NCI-H2196 treated with DMSO at 0.1 percent for 48 hours (cell line): ENCODE measurements around the gene SOWAHC.

ENCODE experiments used
- DNase-seq: peaks from one replicate; lab custom pipeline; 2025; ENCODE audit not compliant: unreplicated experiment; lab: John Stamatoyannopoulos, UW

The SOWAHC gene

GRCh38 chr2:109644571-109645275 is 30.6 kb downstream of the SOWAHC start:
- DNase-seq = no peak

- no peak for DNase-seq
These were observed 31.4 kb downstream of the SOWAHC start for GRCh38 chr2:109645412-109646184.

GRCh38 chr2:109646961-109647360 is 32.8 kb downstream of the SOWAHC start:
- no peak for DNase-seq

GRCh38 chr2:109647636-109648035 is 33.5 kb downstream of the SOWAHC start:
- no peak for DNase-seq

- DNase-seq = no peak
These were observed 33.9 kb downstream of the SOWAHC start for GRCh38 chr2:109648041-109648527.

GRCh38 chr2:109649736-109650695 is 35.9 kb downstream of the SOWAHC start:
- no peak for DNase-seq

GRCh38 chr2:109654326-109655050 is 40.3 kb downstream of the SOWAHC start:
- no peak for DNase-seq

- no peak for DNase-seq
These were observed 41.1 kb downstream of the SOWAHC start for GRCh38 chr2:109655287-109655686.

- no peak for DNase-seq
These were observed 45.4 kb downstream of the SOWAHC start for GRCh38 chr2:109659396-109660045.

GRCh38 chr2:109660046-109660860 is 46.1 kb downstream of the SOWAHC start:
- DNase-seq = no peak

- DNase-seq = no peak
These were observed 48.7 kb downstream of the SOWAHC start for GRCh38 chr2:109662889-109663288.

GRCh38 chr2:109663721-109664120 is 49.6 kb downstream of the SOWAHC start:
- no peak for DNase-seq

- DNase-seq = no peak
These were observed 52.3 kb downstream of the SOWAHC start for GRCh38 chr2:109666466-109666865.
